HG03135 (cell line): ENCODE measurements around the gene SPTAN1.
"Not testable (repeated sequence)": the region's sequence is repeated elsewhere in the genome, so short reads cannot be mapped to it uniquely, and the experiment has no call there.

Experiments
- ATAC-seq: cut with Tn5 transposase; IDR thresholded peaks from one replicate; pipeline ENCODE4 v1.9.1; 2021; ENCODE audit warnings: mild to moderate bottlenecking, moderate library complexity; ENCODE audit not compliant: unreplicated experiment

The SPTAN1 gene

DNA sequence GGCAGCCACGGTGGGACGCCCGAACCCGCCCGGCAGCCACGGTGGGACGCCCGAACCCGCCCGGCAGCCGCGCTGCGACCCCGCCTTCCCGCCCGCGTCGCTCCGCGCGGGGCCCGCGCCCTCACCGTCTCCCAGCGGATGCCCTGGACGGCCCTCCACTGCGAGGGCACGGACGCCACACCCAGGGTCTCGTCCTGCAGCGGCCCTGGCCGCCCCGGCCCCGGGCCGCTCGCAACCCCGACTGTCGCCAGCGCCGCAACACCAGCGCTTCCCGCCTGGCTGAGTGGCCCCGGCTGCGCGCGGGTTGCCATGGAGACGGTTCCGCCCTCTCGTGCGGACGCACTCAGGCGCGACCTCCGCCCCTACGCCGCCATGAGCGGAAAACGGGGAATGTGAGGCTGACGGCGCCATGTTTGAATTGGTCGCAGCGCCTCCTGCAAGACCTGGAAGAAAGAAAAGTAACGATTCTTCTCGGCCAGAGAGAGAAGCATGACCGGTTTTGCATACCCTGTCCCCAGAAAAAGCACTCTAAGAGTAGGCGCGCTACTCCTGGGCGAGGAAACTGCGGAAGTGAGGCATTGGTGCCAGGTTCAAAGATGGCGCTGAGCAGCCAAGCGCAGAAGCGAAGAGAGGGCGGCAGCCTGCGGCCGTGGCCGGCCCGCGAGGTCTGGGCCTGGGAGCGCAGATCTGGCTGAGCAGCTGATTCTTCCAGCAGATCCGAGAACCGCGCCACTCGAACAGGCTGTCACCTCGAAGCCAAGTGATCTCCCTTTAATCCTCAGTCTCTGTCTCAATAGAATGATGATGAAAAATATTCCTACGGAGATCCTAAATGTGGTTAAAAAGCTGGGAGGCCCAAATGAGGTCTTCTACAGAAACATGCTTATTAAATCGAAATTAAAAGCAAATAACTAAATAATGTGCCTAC, 104.3 kb downstream of the SPTAN1 start, which contains the start of gene DYNC2I2:
Gene DYNC2I2 (minus strand): TSS at position 432 of the 928 bp plus-strand sequence. CDS start 121 bp downstream, at position 311.
- ATAC-seq: peak; percentile 55

GRCh38 chr9:128657344-128657704, 104.9 kb downstream of the SPTAN1 start:
- ATAC-seq: no peak

DNA sequence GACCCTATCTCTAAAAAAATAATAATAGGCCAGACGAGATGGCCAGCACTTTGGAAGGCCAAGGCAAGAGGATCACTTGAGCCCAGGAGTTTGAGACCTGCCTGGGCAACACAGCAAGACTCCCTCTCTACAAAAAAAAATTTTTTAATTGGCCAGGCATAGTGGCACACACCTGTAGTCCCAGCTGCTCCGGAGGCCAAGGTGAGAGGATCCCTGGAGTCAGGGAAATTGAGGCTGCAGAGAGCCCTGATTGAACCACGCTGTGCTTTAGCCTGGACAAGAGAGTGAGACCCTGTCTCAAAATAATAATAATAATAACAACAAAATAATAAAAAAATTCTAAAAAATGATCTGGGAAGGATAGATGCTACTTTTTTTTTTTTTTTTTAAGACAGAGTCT, 105.4 kb downstream of the SPTAN1 start:
- no peak for ATAC-seq

- ATAC-seq: not testable (repeated sequence)
These were observed 114.1 kb downstream of the SPTAN1 start for GRCh38 chr9:128666481-128666941.

- no peak for ATAC-seq
These were observed 117.4 kb downstream of the SPTAN1 start for GRCh38 chr9:128669786-128670185.

- ATAC-seq: no peak
These were observed 123.0 kb downstream of the SPTAN1 start for GRCh38 chr9:128675382-128675781.

- no peak for ATAC-seq
These were observed 125.4 kb downstream of the SPTAN1 start for GRCh38 chr9:128677794-128678193.
